Stimulated activated CD8-positive, alpha-beta memory T cell treated with anti-CD3 and anti-CD28 coated beads, Interleukin-7, amount 100 ng/mL, for 1 hour (primary cell): Measurements from ENCODE around the gene URB2.
"Not testable (repeated sequence)": the region's sequence is repeated elsewhere in the genome, so short reads cannot be mapped to it uniquely, and the experiment has no call there.

Experiments
- DNase-seq, 2 donors: peaks; one replicate each; pipeline ENCODE4 v3.0.0-alpha.2; 2020; ENCODE audit warnings: low read depth in 2 of 2

The URB2 gene

DNA sequence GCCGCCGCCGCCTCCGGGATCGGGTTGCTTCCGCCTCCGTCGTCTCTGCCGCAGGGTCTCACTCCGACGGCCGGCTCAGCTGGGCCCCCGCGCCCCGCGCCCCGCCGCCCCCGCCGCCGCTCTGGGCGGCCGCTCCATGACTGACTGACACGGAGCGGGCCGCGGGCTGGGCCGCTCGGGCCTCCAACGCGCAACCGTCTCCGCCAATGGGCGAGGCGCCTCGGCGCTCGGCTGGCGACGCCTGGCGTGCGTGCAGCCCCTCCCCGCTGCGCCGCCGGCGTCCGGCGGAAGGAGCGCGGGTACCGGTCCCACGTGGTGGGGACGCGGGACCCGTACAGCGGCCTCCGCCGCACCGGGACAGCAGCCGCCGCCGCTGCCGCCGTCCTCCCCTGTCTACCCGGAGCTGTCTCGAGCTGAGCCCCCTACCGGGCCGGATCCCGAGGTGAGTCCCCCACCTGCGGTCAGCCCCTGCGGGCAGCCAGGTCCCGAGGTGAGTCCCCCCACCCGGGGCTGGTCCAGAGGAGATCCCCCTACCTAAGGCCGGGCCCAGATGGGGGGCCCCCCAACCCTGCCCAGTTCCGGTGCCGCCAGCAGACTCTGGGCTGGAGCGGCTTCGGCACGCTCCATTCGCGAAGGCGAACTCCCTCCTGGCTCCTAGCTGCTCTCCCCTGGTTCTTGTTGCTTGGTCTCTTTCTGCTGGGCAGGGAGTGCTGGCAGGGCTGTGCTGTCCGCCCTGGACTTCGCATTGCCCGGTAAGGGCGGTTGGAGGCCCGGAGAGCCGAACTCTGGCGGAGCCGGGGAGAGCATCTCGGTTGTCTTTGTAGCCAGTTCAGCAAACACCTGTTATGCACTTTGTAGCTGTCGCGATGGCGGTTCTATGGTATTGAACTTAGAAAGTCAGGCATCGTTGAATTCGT is at the start of gene URB2, which contains the start of gene TAF5L:
TSS of gene URB2 (plus strand) at position 333 of the 917 bp plus-strand sequence. CDS start 1,387 bp downstream, outside the sequence.
TSS of gene TAF5L (minus strand) at position 208 of the 917 bp plus-strand sequence. CDS start 11,640 bp downstream, outside the sequence.
- DNase-seq: peak; percentile 57 to 66

DNA sequence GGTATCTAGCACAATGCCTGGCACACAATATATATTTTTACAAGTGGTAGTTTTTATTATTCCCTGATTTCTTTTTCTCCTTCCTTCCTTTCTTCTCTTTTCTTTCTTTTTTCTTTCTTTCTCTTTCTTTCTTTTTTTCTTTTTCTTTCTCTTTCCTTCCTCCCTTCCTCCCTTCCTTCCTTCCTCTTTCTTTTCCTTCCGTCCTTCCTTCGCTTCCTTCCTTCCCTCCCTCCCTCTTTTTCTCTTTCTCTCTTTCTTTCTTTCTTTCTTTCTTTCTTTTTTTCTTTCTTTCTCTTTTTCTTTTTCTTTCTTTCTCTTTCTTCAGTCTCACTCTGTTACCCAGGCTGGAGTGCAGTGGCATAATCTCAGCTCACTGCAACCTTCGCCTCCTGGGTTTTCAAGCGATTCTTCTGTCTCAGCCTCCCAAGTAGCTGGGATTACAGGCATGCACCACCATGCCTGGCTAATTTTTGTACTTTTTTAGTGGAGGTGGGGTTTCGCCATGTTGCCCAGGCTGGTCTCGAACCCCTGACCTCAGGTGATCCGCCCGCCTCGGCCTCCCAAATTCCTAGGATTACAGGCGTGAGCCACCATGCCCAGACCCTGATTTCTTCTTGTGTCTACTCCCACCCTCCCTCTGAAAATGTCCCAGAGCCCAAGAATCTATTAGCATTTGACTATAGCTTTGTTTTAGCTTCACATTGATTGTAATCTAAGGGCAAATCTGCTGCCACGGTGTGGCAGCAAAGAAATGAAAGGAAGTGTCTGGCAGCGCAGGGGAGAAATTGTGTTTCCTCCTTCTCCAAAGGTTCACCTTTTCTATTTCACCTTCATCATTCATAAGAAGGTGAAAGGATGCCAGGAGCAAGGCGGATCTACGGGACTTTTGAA is 47.6 kb upstream of the URB2 start:
- DNase-seq: no peak

DNA sequence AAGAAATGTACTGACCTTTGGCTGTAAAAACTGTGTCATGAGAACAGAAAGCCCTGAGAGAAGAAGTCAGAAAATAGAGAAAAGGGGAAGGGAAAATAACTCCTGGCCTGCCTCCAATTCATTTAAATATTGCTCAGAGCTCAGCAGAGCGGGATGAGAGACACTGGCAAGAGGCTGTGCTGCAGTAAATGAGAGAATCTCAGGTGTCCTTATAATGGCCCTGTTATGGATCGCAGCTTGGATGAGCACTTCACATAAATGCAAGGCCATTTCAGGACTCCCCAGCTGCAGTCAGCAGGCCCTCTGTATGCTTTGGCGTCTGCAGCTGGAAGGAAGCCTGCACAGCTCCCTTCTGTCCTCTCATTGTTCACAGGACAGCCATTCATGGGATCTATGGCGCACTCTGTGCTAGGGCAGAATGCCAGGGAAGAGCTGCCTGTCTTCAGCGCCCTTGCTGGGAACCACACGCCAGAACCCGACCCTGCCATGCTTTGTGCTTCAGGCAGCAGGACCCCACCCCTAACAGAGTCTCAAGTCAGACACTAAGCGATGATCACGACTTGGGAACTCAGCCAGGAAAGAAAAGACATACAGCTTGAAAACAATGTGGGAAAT is 46.9 kb upstream of the URB2 start:
- no peak for DNase-seq

DNA sequence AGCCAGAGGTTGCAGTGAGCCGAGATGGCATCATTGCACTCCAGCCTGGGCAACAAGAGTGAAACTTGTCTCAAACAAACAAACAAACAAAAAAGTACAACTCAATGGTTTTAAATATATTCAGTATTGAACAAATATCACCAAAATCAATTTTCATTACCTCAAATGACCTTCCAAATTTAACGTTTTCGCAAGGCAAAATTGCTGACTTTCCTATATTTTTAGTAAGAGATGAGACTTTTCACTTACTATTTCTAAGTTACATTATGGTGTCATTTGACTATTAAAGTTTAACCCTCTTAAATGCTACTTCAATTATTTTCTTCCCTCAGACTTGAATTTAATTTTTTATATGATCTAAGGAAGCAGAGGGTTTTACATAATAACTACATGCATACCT is 44.6 kb upstream of the URB2 start:
- DNase-seq: no peak

DNA sequence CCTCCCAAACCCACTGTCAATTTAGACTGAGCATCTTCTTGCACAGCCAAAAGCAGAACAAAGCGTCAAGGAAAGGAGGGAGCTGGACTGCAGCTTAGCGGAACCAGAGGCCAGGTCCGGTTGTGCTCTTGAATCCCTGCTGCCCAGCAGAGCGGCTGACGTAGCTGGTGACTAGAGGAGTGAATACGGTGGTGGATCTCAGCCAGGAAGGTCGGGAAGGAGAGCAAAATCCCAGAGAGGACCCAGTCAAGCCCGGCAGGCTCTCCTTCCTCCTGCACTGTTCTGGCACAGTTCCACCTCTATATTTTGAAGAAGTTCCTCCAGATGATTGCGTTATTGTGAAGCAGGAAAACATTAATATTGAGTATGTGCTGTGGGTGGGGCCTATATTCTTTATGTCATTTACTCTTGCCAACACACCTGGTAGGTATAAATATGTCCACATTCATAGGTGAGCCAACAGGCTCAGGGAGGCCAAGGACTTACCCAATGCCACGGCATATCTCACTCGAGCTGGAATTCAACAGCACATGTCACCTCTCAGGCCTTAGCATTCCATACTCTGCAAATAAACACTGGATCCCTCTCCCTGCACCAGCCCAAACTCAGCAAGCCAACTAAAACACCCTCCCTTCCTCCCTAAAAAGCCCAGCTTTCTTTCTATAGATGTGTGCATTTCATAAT is 43.9 kb upstream of the URB2 start:
- no peak for DNase-seq

DNA sequence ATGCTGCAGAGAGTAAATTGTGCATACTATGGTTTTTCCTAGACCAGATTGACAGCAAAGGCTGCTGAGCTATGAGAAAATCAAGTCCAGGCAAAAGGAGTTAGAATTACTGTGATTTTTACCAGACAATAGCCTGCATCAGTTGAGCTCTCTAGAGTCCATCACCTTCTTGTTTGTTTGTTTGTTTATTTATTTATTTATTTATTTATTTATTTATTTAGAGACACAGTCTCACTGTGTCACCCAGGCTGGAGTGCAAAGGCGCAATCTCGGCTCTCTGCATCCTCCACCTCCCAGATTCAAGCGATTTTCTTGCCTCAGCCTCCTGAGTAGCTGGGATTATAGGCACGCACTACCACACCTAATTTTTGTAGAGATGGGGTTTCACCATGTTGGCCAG is 43.3 kb upstream of the URB2 start:
- no peak for DNase-seq

DNA sequence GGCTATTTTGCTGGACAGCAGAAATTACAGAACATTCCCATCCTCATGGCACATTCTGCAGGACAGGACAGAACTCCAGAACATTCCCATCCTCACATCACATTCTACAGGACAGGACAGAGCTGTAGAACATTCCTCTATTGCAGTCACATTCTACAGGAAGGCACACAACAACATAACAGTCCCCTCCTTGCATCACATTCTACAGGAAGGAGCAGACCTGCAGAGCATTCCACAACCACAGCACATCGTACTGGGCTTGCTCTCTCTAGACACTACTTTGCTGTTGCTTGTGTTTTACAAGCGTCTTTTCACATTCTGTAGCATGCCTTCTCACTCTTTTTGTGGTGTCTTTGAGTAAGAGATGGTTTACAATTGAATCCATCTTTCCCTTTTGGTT is 40.7 kb upstream of the URB2 start:
- no peak for DNase-seq

DNA sequence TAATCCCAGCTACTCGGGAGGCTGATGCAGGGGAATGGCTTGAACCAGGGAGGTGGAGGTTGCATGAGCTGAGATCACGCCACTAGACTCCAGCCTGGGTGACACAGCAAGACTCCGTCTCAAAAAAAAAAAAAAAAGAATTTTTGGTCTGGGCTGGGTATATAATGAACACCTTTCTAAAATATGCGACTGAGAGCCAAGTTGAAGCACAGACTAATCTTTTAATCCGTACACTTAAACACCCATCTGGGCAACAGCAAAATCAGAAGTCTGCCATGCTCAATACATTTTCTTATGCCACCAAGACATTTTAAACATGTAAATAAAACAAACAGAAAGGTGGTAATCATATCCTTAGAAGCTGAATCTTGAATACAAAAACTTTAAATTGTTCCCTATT is 35.9 kb upstream of the URB2 start:
- DNase-seq: no peak

DNA sequence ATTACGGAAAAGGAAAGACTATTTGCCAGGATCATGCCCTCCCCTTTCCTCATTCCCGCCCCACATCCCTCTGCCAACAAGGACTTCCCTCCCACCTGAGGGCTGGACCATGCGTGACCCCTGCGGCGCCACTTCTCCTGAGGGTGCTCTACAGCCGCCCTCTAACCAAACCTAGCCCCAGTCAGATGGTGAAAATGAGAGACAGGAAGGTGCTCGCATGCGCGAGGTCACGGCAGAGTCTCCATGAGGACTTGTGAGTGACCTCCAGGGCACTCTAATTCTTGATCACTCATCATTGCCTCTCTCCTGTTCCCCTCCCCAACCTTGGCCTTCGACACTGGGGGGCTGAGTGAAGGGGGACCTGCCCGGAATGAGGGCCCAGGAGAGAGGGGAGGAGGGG is 32.2 kb upstream of the URB2 start:
- DNase-seq: no peak

DNA sequence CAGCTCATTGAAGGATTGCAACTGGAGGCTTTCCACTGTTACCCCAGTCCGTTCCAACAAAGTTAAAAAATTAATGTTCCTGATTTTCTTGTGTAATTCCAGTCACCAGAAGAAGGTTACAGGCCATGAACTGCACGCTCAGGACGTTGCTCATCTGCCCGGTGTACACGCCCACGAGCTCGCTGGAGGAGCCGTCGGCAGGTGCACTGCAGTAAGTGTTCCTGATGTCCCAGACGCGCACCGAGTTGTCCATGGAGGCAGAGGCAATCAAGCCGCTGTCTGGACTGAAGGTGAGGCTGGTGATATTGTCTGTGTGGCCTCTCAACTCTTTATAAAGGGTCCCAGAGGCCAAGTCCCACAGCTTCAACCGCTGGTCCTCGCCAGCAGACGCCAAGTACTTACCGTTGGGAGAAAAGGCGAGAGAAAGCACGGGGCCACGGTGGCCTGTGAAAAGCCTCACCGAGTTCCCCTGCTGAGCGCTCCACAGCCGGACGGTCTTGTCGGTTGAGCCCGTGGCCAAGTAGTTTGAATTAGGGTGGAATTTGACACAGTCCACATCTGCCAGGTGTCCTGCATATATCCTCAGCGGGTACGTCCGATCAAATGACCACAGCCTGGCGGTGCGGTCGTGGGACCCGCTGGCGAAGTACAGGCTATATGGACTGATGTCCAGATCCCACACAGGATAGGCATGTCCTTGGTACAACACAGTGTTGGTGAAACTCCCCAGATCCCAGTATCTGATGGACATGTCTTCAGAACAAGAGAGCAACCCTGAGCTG is 31.6 kb upstream of the URB2 start:
- no peak for DNase-seq

DNA sequence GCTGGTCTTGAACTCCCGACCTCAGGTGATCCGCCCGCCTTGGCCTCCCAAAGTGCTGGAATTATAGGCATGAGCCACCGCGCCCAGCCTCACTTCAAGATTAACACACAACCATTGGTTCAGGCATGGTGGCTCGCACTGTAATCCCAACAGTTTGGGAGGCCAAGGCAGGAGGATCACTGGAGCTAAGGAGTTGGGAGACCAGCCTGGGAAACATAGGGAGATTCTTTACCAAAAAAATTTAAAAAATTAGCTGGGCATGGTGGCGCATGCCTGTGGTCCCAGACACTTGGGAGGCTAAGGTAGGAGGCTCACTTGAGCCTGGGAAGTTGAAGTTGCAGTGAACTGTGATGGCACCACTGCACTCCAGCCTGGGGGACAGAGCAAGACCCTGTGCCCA is 30.2 kb upstream of the URB2 start:
- DNase-seq: not testable (repeated sequence)

DNA sequence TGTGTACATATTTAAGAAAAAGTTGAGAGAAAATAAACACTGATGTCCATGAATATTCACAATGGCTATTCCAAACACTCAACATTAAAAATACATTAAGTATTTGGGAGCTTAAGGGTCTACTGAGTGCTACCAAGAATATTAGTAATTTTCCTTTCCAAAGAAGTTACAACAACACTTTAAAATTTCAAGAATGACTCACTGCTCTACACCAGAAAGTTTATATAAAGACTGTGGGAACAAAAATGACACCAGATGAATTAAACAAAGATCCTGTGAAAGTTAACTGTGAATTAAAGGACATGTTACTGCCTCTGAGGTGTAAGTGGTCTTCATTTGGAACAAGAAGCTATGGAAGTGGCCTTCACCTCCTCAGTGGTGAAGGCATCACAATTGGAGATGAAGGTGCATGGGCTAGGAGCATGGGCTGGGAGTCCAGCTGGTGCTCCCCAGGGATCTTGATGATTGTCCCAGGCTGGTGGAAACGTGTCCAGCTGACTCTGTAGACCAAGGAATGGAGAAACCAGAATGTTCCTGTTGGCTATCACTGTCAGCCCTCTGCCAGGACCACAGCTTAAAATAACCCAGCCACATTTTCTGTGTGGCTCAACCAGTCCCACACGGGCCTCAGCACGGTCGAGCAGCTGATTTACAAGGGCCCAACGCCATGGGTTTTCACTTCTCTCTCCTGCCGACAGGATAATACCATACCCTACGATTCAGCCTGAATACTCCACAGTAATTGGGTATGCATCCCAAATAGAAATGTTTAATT is 28.9 kb upstream of the URB2 start:
- DNase-seq: no peak

DNA sequence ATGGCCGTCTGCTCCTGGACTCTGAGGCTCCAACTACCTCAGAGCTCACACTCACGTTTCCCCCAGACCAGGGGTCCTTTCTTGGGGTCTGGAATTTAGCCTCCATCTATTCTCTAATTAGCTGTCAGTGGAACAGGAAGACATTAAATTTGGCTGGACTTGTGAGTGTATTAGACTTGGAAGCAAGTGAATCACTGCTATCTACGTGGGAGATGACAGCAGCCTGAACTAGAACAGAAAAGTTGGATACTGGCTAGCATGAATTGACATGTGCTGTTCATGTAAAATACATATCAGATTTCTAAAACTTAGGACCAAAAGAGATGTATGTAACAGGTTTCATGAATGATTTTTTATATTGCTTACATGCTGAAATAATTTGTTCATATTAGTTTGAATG is 28.2 kb upstream of the URB2 start:
- DNase-seq: no peak

DNA sequence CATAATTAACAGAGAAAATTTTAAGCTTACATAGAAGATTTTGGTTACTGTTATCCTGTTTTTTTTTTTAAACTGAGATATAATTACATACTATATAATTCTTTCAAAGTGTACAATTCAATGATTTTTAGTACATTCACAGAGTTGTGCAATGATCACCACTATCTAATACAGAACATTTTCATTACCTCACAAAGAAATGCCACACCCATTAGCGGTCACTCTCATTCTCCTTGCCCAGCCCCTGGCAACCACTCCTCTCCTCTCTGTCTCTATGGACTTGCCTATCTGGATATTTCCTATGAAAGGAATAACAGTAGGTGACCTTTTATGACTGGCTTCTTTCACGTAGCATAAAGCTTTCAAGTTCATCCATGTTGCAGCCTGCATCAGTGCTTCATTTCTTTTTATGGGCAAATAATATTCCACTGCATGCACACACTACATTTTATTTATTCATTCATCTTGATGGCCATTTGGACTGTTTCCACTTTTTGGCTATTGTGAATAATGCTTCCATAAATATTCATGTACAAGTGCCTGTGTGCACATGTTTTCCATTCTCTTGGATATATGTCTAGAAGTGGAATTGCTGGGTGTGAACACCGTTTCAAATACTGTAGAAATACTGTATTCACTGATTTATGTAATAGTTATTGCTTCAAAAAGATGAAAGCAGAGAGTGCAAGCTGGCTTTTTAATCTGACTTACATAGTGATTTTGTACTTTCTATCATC is 26.7 kb upstream of the URB2 start:
- DNase-seq: no peak

DNA sequence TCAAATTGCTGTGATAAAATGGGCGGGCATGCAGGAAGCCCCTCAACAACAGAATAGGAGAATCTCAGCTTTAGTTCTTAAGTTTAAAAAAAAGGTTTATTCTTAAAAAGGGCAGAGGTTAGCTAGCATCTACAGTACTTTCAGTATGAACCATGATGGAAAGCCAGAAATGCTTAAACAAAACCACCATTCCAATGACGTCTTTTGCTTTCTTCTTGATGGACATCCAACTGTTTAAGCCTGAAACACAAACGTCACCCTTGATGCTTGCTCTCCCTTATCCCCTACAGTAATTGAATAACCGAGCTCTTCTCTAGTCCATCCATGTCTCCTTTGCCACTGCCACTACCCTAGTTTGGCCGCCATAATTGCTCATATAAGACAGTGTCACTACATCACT is 25.8 kb upstream of the URB2 start:
- DNase-seq: no peak

DNA sequence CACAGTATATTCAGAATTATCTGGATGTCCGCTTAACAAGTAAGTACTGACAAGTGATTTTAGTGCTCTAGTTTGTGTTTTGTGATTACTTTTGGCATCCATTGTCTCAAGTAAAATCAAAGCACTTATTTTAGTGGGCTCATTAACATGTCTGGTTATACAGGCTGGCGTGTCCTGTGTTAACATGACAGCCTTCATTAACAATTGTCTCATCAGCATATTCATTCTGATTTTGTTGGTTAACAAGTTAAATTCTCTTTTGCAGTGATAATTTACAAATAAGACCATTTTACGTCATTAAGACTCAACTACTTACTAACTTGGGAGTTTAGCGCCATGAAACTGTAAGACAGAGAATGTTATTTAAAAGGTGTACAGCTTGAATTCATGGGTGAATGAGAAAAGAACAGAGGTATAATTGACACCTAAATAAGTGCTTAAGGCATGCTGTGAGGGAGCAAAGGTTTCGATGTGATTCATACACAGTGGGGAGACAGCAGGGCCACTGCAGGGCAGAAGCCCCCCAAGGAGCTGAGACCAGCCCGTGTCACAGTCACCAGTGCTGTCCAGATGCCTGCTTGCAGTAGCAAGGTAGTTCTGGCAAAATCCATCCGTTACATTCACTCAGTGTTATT is 22.6 kb upstream of the URB2 start:
- DNase-seq: no peak

DNA sequence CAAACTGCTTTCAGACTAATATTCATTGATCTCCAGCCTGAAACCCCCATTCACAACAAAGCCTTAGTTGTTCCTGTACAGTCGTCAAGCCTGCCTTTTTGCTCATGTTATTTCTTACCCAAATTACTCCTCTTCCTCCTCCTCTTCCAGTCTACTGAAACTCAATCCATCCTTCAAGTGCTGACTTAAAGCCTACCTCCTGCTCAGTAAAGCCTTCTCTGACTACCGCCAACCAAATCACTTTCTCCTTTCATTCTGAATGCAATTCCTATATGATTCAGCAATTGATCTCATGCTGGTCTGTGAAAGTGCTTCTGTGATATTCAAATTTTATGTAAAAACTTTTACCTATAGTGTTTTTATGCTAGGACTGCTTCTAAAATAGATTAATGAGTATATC is 18.7 kb upstream of the URB2 start:
- DNase-seq: no peak

DNA sequence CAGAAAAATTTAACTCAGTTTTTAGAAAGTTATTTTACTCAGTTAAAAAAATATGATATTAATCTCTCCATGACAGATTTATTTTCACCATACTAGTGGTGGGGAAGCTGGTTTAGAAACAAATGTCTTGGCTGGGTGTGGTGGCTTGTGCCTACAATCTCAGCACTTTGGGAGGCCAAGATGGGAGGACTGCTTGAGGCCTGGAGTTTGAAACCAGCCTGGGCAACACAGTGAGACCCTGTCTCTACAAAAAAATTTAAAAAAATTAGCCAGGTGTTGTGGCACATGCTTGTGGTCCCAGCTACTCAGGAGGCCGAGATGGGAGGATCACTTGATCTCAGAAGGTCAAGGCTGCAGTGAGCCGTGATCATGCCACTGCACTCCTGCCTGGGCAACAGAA is 17.5 kb upstream of the URB2 start:
- DNase-seq: no peak

DNA sequence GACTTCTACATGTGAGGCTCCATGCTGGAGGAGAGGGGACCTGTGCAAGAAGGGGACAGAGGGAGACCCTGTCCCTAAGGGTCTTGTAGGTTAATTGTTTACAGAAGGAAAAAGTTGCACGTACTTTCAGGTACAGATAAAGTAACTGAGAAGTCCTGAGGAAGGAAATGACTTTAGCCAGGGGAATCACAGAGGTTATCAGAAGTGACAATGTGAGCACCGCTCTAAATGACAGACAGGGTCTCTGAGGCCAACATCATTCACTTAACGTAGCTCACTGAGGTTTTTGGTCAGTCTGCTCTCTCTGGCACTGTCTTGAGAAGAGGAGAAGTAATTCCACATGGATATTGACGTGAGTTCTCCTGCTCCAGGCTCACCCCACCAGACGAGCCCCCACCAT is 12.1 kb upstream of the URB2 start:
- DNase-seq: no peak
